ENCODE data around the gene FAM168B. TPM values are rescaled to one million over a fixed set of nuclear protein-coding genes. Genes with fewer than 3 reads are reported as not detected.

The FAM168B gene
- total RNA-seq, 1 experiment from 2014 or later: 81.4 TPM

DNA sequence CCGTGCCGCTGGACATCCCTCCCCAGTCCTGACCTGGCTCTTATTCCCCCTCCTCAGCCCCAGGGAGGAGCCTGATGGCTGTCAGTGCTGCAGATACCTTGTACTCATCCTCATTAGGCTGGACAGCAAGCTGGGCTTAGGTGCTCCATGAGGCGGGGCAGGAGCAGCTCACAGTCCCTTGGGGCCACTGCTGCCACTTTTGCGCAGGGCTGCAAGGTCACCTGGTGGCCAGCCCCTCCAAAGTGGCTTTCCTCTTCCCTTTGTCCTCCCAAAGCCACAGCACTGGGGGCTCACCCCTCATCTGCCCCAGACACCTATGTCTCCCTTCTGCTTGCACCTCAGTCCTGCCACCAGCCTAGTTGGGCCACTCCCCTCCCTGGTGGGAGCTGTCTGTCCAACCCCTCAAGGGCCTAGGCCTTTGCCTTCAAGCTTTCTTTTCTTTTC, 60.8 kb downstream of the FAM168B start:
- Mint-ChIP-seq H3K9me3 (no peaks in the 10 kb centered on the region; a peak in 2 of 5 replicates), H3K27me3 (ENCODE audit: low read depth) (peaks cover 47% of the 10 kb centered on the region), H3K36me3 (ENCODE audit: insufficient read depth in 1 of 3, low read depth in 3 of 3) (peaks cover 0 to 2% (median 0%) of the 10 kb centered on the region in 3 experiments; a peak in 1 of 7 replicates), H3K4me1 (peaks cover 4 to 6% of the 10 kb centered on the region in 2 experiments; a peak in 3 of 4 replicates), H3K27ac (no peak overlapping the region), H3K4me3 (no peak overlapping the region)
- no peaks in the 10 kb centered on the region for H3K79me2 ChIP-seq (ENCODE audit: insufficient read depth, low read length)
- no peak overlapping the region for H4K8ac ChIP-seq (replicated peaks; ENCODE audit: insufficient read length, low read depth, low read length)
- H4K5ac ChIP-seq (ENCODE audit: insufficient read length, low read depth, low read length): no peak overlapping the region
- no peak overlapping the region for H2BK20ac ChIP-seq (ENCODE audit: low read depth, low read length, poor library complexity, severe bottlenecking)
- no peaks in the 10 kb centered on the region for H3K79me1 ChIP-seq (ENCODE audit: insufficient read depth, low read depth, low read length, poor library complexity, severe bottlenecking)
- no peak overlapping the region for H2BK15ac ChIP-seq (ENCODE audit: low read depth, low read length)
- H2BK120ac ChIP-seq (ENCODE audit: low read depth, low read length, poor library complexity, severe bottlenecking): no peak overlapping the region
- no peak overlapping the region for H3K9ac ChIP-seq (ENCODE audit: extremely low read depth, insufficient read length, low read length)
- DNase-seq: no peak
- no CpG with 5 or more reads among the region's 4 CpGs for WGBS (ENCODE audit: extremely low coverage, insufficient read length, low lambda C conversion rate)
- H3K14ac ChIP-seq (ENCODE audit: insufficient read depth, low read length): no peak overlapping the region
- H3K27me3 ChIP-seq (ENCODE audit: insufficient read depth, low read length): peaks cover 10% of the 10 kb centered on the region; the same call in 1 of the 2 replicates
- no peaks in the 10 kb centered on the region for H3K9me3 ChIP-seq (ENCODE audit: control insufficient read depth, low read depth, low read length)
- no peak overlapping the region for H2BK5ac ChIP-seq (ENCODE audit: insufficient read length, low read length)
- H3K18ac ChIP-seq (ENCODE audit: insufficient read length, low read depth, low read length): no peak overlapping the region
- TF ChIP-seq, protein P1, sequence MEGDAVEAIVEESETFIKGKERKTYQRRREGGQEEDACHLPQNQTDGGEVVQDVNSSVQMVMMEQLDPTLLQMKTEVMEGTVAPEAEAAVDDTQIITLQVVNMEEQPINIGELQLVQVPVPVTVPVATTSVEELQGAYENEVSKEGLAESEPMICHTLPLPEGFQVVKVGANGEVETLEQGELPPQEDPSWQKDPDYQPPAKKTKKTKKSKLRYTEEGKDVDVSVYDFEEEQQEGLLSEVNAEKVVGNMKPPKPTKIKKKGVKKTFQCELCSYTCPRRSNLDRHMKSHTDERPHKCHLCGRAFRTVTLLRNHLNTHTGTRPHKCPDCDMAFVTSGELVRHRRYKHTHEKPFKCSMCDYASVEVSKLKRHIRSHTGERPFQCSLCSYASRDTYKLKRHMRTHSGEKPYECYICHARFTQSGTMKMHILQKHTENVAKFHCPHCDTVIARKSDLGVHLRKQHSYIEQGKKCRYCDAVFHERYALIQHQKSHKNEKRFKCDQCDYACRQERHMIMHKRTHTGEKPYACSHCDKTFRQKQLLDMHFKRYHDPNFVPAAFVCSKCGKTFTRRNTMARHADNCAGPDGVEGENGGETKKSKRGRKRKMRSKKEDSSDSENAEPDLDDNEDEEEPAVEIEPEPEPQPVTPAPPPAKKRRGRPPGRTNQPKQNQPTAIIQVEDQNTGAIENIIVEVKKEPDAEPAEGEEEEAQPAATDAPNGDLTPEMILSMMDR (conservative IDR thresholded peaks at IDR 0.05): no peak
- H3K4me1 ChIP-seq (ENCODE audit: insufficient read depth, low read length): no peaks in the 10 kb centered on the region
- no peak overlapping the region for H3T11ph ChIP-seq (ENCODE audit: low read length)
- no peak overlapping the region for H2AFZ ChIP-seq (ENCODE audit: low read length)
- H4K91ac ChIP-seq (ENCODE audit: insufficient read length, low read depth, low read length): no peak overlapping the region
- no peak overlapping the region for H2AK5ac ChIP-seq (ENCODE audit: insufficient read length, low read length)
- peaks cover 8% of the 10 kb centered on the region for H3K23me2 ChIP-seq (ENCODE audit: insufficient read length, low read depth, low read length, poor library complexity, severe bottlenecking)
- no peak overlapping the region for H3K56ac ChIP-seq (ENCODE audit: insufficient read length, low read depth, low read length)
- no peak overlapping the region for H3K4ac ChIP-seq (ENCODE audit: low read depth, low read length)
- no peaks in the 10 kb centered on the region for H4K20me1 ChIP-seq (ENCODE audit: control insufficient read depth, insufficient read depth, insufficient read length)
- no peak overlapping the region for H2BK12ac ChIP-seq (ENCODE audit: insufficient read length, low read depth, low read length)
- no peak overlapping the region for H3K4me2 ChIP-seq (ENCODE audit: insufficient read depth, insufficient read length, low read length)
- no peak overlapping the region for H3K23ac ChIP-seq (ENCODE audit: insufficient read length, low read depth, low read length)
- no peak overlapping the region for H3K27ac ChIP-seq (ENCODE audit: insufficient read length, low read depth, low read length)

Data from H9 (cell line).